GM11168 (cell line): ENCODE measurements around the gene LGR6.

Source experiments
- in situ Hi-C: fragments of 300-500 bp; cut with MboI; formaldehyde crosslinking; loops from one replicate; pipeline ENCODE4 v1.12.0; 2022; ENCODE audit warnings: low sequenced_read_pairs; ENCODE audit not compliant: unreplicated experiment

The LGR6 gene

GRCh38 chr1:202194328-202194648 lies 689 bp downstream of the LGR6 start:
- in situ Hi-C loops, result loop anchor here (25.0 kb wide), 1 partner anchor 493 kb away; no protein-coding TSS in a partner anchor

GRCh38 chr1:202197653-202198365 lies 4.2 kb downstream of the LGR6 start:
- in situ Hi-C loops, result loop anchor here (25.0 kb wide), 1 partner anchor 489 kb away; no protein-coding TSS in a partner anchor

GRCh38 chr1:202198366-202198724 lies 4.7 kb downstream of the LGR6 start:
- in situ Hi-C loops, result loop anchor here (25.0 kb wide), 1 partner anchor 489 kb away; no protein-coding TSS in a partner anchor

DNA sequence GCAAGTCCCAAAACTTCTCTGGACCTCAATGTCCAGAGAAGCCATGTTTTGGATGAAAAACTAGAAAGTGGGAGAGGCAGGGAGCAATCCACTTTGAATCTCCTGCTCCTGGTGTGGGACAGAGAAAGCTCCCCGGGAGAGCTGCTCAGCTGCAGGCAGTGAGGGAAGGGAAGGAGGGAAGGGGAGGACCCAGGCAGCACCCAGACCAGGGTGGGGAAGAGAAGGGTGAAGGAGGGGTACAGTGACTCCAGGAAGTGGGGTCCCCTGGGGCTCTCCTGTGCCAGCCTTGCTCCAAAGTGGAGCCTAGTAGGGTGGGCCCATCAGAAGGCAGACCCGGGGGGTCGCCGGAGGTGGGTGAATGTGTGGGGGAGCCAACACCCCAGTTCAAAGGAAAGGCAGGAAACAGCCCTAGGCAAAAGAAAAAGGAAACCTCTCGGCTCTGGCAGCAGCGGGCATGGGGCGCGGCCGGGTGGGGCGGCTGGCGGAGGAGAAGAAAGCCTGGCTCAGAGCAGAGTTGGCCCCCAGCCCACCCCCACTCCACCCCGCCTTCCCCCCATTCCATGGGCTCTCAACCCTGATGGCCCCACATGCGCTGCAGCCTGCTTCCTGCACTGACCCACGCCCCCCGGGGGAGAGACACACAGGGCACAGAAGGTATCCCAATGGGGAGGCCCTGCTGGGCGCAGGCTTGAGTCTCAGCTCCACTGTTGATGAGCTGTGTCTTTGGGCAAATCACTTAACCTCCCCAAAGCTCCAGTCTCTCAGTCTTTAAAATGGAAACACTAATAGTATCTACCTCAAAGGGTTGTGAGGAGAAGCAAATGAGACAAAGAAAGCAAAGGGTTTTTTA lies 5.7 kb downstream of the LGR6 start:
- in situ Hi-C loops, result loop anchor here (25.0 kb wide), 1 partner anchor 488 kb away; no protein-coding TSS in a partner anchor

DNA sequence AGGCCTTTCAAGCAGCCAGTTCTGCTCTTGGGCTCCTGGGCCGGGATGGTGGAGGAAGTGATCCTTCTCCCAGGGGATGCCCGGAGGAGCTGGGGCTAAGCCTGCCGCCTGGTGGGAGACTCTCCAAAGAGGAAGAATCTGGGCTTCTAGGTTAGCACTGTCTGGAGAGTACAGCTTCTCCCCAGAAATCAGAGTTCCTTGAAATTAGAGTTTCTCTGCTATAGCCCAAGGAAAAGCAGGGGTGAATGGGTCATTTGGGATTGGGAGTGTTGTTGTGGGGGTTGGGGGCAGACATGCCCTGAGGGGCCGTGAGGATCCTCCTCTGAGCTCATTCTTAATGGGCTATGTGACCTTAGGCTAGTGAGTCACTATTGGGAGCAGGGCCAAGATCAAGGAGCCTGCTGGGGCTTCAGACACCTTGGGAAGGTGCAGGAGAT lies 6.5 kb downstream of the LGR6 start:
- in situ Hi-C loops, result no loop called here

DNA sequence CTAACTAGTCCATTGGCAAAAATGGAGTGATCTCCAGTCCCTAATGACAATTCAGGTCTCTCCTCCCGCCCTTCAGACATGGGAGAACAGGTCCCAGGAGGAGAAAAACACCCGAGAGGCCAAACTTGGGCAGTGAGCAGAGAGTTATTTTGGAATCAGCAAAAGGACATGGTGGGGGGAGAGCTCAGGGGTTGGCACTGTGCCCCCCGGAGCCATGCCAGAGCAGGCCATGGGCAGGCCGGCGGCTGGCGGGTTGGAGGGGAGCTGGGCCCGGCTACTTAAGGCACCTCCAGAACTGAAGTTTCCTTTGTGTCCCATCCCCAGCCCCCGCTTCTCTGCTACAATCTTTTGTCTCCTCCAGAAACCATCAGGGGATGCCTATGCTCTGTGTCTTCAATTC lies 7.1 kb downstream of the LGR6 start:
- in situ Hi-C loops, result no loop called here

- in situ Hi-C loops, result no loop called here
Observed at GRCh38 chr1:202201266-202201665, 7.7 kb downstream of the LGR6 start.

GRCh38 chr1:202201971-202202370 lies 8.4 kb downstream of the LGR6 start:
- in situ Hi-C loops, result no loop called here

DNA sequence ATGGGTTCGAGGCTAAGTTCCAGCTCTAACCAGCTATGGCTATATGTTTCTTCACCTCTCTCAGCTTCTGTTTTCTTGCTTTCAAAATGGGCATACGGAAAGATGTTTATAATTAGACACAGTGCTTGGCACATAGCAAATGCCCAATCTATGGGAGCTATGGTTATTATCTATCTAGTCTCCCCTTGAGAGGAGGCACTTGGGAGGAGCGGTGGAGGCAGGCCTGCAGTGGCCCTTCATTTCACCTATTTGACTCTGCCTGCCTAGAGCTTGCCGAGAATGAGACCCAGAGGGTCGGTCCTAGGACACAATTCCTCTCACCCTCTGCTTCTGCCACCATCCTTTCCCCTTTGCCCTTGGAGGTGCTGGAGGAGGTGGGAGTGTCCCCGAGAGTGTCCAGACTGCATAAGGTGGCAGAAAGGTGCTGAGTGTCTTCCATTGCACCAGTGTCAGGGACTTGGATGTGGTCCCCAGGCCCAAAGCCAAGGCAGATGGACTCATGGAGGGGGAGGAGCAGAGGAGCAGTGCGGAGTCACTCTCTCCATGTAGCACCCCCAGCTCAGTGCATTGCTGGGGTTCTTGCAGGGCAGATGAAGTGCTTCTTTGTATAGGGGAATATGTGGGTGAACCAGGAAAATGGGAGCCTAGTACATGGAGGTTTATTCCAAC lies 9.0 kb downstream of the LGR6 start:
- in situ Hi-C loops, result no loop called here

- in situ Hi-C loops, result no loop called here
Observed at GRCh38 chr1:202203238-202204039, 9.8 kb downstream of the LGR6 start.

GRCh38 chr1:202204065-202204464 lies 10.5 kb downstream of the LGR6 start:
- in situ Hi-C loops, result no loop called here

GRCh38 chr1:202205523-202206190 lies 12.1 kb downstream of the LGR6 start:
- in situ Hi-C loops, result loop anchor here (5.0 kb wide), 1 partner anchor 107 kb away; no protein-coding TSS in a partner anchor

- in situ Hi-C loops, result loop anchor here (5.0 kb wide), 1 partner anchor 105 kb away; no protein-coding TSS in a partner anchor
Observed at GRCh38 chr1:202207292-202207691, 13.7 kb downstream of the LGR6 start.

- in situ Hi-C loops, result loop anchor here (5.0 kb wide), 1 partner anchor 104 kb away; no protein-coding TSS in a partner anchor
Observed at GRCh38 chr1:202208351-202208857, 14.8 kb downstream of the LGR6 start.

- in situ Hi-C loops, result no loop called here
Observed at GRCh38 chr1:202210385-202210784, 16.8 kb downstream of the LGR6 start.

GRCh38 chr1:202210969-202211368 lies 17.4 kb downstream of the LGR6 start:
- in situ Hi-C loops, result no loop called here

GRCh38 chr1:202212787-202213186 lies 19.2 kb downstream of the LGR6 start:
- in situ Hi-C loops, result no loop called here

GRCh38 chr1:202213361-202214088 lies 19.9 kb downstream of the LGR6 start:
- in situ Hi-C loops, result no loop called here
